Peyer's patch (tissue), 4 donors: ENCODE measurements around the gene STK32B. TPM values are rescaled to one million over a fixed set of nuclear protein-coding genes. Genes with fewer than 3 reads are reported as not detected.

Experiments
- DNase-seq, 3 donors: peaks; one replicate each; pipeline ENCODE4 v3.0.0-alpha.2; 2017 to 2019
- H3K27ac ChIP-seq, 4 donors: fragments of 200-600 bp; sonication (generic); one replicate each; pipeline ENCODE4 v1.5.1; 2016 to 2019
- H3K27me3 ChIP-seq, 2 donors: fragments of 200-600 bp; sonication (generic); one replicate each; pipeline ENCODE4 v1.5.1; 2019
- H3K36me3 ChIP-seq, 3 donors: fragments of 200-600 bp; sonication (generic); one replicate each; pipeline ENCODE4 v1.5.1; 2016 to 2019
- H3K4me1 ChIP-seq, 4 donors: fragments of 200-600 bp; sonication (generic); one replicate each; pipeline ENCODE4 v1.5.1; 2016 to 2019
- H3K4me3 ChIP-seq, 4 donors: fragments of 200-600 bp; sonication (generic); 1 replicate in 3 of 4; 2 replicates in 1 of 4; pipeline ENCODE4 v1.5.1; 2016 to 2019; ENCODE audit warnings: mild to moderate bottlenecking in 1 of 4
- H3K9me3 ChIP-seq, 4 donors: fragments of 200-600 bp; sonication (generic); one replicate each; pipeline ENCODE4 v1.5.1; 2016 to 2019; ENCODE audit warnings: mild to moderate bottlenecking in 1 of 4
- POLR2A ChIP-seq, 2 donors: fragments of 450-650 bp; IDR thresholded peaks; one replicate each; pipeline ENCODE4 v1.5.1; 2017; ENCODE audit warnings: antibody characterized with exemption in 2 of 2, mild to moderate bottlenecking in 2 of 2, moderate library complexity in 2 of 2
- total RNA-seq, 4 donors: library from RNA; depleted of rRNA; stranded (reverse); fragments of >200 nt; gene quantifications; one replicate each; pipeline ENCODE4 v1.1.0, GENCODE V29; 2016
- TF ChIP-seq, protein P1 (sequence below), 6 experiments: fragments of 450-650 bp in 4 of 6; fragments of 200-600 bp in 2 of 6; sonication (generic) in 1 of 6; IDR thresholded peaks; one replicate each; pipeline ENCODE4 v1.5.1; 2017 to 2019; ENCODE audit warnings: antibody characterized with exemption in 6 of 6, mild to moderate bottlenecking in 3 of 6, moderate library complexity in 1 of 6

Gene STK32B
- total RNA-seq, 4 donors from 2014 or later: 0.35 to 3.3 (median 1.3) TPM

DNA sequence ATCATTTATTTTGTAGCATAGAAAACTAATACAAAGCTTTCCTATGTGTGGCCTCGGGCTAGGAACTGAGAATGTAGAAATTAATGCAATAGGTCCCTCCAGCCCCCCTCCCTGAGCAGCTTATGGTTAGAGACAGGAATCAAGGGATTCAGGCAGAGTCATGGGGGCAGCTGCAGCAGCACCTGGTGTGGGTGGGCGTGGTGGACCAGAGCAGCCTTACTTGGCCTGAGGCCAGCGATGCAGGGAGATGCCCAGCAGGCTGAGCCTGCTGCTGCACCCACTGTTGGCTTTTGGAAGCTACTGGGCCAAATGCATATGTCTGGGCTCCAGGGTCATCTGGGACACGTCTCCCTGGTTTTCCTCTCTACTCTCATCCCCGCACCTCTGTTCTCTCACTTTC, 74.0 kb downstream of the STK32B start:
- no peaks in the 10 kb centered on the region for H3K9me3 ChIP-seq
- H3K27ac ChIP-seq: no peak overlapping the region
- H3K4me3 ChIP-seq: no peak overlapping the region
- DNase-seq: no peak
- TF ChIP-seq, protein P1, sequence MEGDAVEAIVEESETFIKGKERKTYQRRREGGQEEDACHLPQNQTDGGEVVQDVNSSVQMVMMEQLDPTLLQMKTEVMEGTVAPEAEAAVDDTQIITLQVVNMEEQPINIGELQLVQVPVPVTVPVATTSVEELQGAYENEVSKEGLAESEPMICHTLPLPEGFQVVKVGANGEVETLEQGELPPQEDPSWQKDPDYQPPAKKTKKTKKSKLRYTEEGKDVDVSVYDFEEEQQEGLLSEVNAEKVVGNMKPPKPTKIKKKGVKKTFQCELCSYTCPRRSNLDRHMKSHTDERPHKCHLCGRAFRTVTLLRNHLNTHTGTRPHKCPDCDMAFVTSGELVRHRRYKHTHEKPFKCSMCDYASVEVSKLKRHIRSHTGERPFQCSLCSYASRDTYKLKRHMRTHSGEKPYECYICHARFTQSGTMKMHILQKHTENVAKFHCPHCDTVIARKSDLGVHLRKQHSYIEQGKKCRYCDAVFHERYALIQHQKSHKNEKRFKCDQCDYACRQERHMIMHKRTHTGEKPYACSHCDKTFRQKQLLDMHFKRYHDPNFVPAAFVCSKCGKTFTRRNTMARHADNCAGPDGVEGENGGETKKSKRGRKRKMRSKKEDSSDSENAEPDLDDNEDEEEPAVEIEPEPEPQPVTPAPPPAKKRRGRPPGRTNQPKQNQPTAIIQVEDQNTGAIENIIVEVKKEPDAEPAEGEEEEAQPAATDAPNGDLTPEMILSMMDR (IDR thresholded peaks at IDR 0.05): no peak
- no peak for TF ChIP-seq POLR2A (IDR thresholded peaks at IDR 0.05)
- H3K27me3 ChIP-seq: no peaks in the 10 kb centered on the region
- H3K4me1 ChIP-seq: no peaks in the 10 kb centered on the region
- H3K36me3 ChIP-seq: no peaks in the 10 kb centered on the region

DNA sequence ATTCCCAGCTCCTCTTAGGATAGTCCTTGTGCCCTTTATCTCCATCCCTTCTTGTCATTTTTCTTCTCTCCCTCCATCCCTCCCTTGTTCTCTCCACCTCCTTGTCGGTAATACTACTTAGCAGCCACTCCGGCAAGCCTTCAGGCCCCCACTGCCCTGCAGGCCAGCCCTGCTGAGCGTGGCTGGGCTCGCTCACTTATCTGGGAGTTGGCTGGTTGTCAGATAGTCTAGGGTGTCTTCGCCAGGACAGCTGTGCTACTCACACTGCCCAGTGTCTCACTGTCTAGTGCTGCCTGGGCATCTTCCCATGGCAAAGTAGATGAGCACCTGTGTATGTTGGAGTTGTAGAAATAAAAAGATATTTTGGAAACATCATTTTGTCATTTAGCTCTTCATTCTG, 75.0 kb downstream of the STK32B start:
- no peaks in the 10 kb centered on the region for H3K9me3 ChIP-seq
- H3K27me3 ChIP-seq: no peaks in the 10 kb centered on the region
- DNase-seq: no peak
- H3K27ac ChIP-seq: no peak overlapping the region
- H3K4me1 ChIP-seq: no peaks in the 10 kb centered on the region
- no peaks in the 10 kb centered on the region for H3K36me3 ChIP-seq
- no peak overlapping the region for H3K4me3 ChIP-seq
- TF ChIP-seq POLR2A (IDR thresholded peaks at IDR 0.05): no peak
- TF ChIP-seq, protein P1 (IDR thresholded peaks at IDR 0.05): no peak

DNA sequence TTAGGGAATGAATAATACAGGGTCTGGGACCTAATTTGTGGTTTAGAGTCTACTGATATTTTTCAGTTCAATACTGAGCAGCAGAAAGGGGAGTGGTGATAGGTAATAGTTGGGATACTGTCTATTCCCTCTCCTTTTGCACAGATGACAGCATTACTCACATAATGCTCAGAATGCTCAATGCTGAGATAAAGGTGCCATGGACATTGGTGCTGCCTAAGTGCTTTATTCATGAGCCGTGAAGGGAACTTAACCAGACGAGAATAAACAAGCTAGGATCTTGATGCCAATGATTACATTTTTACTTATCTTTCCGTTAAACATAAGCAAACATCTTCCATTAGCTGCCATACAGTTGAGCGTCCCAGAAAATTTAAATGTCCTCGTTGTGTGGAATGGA, 75.6 kb downstream of the STK32B start:
- TF ChIP-seq, protein P1 (IDR thresholded peaks at IDR 0.05): no peak
- TF ChIP-seq POLR2A (IDR thresholded peaks at IDR 0.05): no peak
- Histone ChIP-seq H3K9me3 (no peaks in the 10 kb centered on the region), H3K4me1 (no peaks in the 10 kb centered on the region), H3K27ac (no peak overlapping the region), H3K4me3 (no peak overlapping the region), H3K27me3 (no peaks in the 10 kb centered on the region), H3K36me3 (no peaks in the 10 kb centered on the region)
- DNase-seq: no peak

DNA sequence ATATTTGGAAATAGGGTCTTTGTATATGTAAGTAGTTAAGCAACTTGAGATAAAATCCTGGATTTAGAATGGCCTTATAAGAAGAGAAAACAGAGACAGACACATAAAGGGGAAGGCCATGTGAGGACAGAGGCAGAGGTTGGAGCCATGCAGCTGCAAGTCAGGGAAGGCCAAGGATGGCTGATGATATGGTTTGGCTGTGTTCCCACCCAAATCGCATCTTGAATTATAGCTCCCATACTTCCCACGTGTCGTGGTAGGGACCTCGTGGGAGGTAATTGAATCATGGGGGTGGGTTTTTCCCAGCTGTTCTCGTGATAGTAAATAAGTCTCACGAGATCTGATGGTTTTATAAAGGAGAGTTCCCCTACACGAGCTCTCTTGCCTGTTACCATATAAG, 76.3 kb downstream of the STK32B start:
- no peaks in the 10 kb centered on the region for H3K36me3 ChIP-seq
- H3K27me3 ChIP-seq: no peaks in the 10 kb centered on the region
- H3K4me1 ChIP-seq: no peaks in the 10 kb centered on the region
- no peak overlapping the region for H3K4me3 ChIP-seq
- no peaks in the 10 kb centered on the region for H3K9me3 ChIP-seq
- no peak for DNase-seq
- TF ChIP-seq, protein P1 (IDR thresholded peaks at IDR 0.05): no peak
- no peak for TF ChIP-seq POLR2A (IDR thresholded peaks at IDR 0.05)
- no peak overlapping the region for H3K27ac ChIP-seq

DNA sequence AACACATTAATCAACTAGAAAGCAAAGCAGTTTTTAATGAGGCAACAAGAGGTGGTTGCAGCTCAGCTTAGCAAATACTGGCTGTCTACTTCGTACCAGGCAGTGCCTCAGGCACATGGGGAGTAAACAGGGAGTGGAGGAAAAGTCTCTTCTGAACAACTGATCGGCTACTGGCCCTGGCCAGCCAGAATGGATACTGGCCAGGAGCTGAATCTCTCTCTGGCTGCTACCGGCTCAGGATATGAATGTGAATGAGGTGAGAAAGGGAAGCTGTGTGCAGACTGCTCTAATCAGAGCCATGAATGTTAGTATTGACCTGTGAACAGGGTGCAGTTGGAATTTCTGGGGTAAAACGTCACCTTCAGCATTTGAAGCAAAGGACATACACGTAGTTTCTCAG, 77.3 kb downstream of the STK32B start:
- Histone ChIP-seq H3K4me3 (no peak overlapping the region), H3K36me3 (no peaks in the 10 kb centered on the region), H3K9me3 (no peaks in the 10 kb centered on the region), H3K27me3 (no peaks in the 10 kb centered on the region), H3K27ac (no peak overlapping the region), H3K4me1 (no peaks in the 10 kb centered on the region)
- no peak for TF ChIP-seq POLR2A (IDR thresholded peaks at IDR 0.05)
- TF ChIP-seq, protein P1 (IDR thresholded peaks at IDR 0.05): no peak
- DNase-seq: no peak

DNA sequence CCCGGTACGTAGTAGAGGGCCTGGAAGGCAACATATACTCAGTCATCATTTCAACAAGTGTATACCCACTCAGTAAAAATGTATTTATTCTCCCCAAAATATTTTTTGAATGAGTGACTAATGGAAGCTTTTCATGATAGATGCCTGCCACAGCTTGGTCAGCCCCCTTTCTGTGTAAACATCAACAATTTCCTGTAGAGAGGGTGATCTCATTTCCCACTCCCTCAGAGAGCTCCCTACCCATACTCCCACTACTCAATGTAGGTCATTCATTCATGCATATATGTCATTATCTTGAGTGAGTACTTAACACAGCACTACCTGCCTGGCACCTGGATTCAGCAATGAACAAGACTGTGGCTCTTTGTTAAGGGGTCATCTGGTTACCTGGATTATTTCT, 81.9 kb downstream of the STK32B start:
- DNase-seq: no peak
- Histone ChIP-seq H3K4me1 (no peaks in the 10 kb centered on the region), H3K9me3 (no peaks in the 10 kb centered on the region), H3K27me3 (no peaks in the 10 kb centered on the region), H3K27ac (no peak overlapping the region), H3K36me3 (no peaks in the 10 kb centered on the region), H3K4me3 (no peak overlapping the region)
- no peak for TF ChIP-seq POLR2A (IDR thresholded peaks at IDR 0.05)
- TF ChIP-seq, protein P1 (IDR thresholded peaks at IDR 0.05): no peak
